ENCODE results near the gene OSBPL10. TPM values are rescaled to one million over a fixed set of nuclear protein-coding genes. Genes with fewer than 3 reads are reported as not detected.

Gene OSBPL10
- total RNA-seq, 4 donors from 2014 or later, result 30.0 to 49.7 (median 43.7) TPM

DNA sequence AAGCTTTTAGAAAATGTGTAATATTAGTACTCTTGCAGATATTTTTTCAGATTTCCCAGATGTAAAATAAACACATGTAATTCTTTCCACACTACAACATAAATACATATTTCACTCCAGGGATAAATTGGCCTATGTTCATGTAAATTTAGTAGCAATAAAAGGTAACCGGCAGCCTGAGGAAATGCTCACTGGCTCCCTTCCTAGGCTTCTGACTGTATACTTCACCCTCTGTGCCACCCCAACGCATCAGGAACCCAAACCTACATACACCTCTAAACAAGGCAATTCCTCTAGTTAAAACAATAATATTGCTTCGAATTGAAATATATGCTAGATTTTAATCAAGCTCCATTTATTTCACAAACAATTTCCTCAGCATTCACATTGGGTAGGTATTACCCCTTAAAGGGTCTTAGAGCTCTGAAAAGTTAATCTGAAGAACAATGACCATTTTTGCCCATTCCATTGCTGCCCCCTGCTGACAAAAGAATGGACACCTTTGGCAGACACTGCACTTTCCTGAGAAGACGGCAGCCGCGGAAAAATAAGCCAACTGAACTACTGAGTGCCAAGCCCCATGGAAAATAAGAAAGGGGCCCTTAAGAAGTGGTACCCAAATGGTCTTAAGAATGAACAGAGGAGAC is 212.5 kb downstream of the OSBPL10 start:
- no peak overlapping the region for H3K27ac ChIP-seq
- H3K4me1 ChIP-seq, result no peaks in the 10 kb centered on the region
- no peaks in the 10 kb centered on the region for H3K36me3 ChIP-seq
- no peak for TF ChIP-seq POLR2A (IDR thresholded peaks at IDR 0.05)
- TF ChIP-seq, protein P1, sequence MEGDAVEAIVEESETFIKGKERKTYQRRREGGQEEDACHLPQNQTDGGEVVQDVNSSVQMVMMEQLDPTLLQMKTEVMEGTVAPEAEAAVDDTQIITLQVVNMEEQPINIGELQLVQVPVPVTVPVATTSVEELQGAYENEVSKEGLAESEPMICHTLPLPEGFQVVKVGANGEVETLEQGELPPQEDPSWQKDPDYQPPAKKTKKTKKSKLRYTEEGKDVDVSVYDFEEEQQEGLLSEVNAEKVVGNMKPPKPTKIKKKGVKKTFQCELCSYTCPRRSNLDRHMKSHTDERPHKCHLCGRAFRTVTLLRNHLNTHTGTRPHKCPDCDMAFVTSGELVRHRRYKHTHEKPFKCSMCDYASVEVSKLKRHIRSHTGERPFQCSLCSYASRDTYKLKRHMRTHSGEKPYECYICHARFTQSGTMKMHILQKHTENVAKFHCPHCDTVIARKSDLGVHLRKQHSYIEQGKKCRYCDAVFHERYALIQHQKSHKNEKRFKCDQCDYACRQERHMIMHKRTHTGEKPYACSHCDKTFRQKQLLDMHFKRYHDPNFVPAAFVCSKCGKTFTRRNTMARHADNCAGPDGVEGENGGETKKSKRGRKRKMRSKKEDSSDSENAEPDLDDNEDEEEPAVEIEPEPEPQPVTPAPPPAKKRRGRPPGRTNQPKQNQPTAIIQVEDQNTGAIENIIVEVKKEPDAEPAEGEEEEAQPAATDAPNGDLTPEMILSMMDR (IDR thresholded peaks at IDR 0.05), result peak; percentile 59 to 61 (median 60)
- H3K9me3 ChIP-seq, result no peaks in the 10 kb centered on the region
- intact Hi-C loops (cut with DNase I; ENCODE audit: low total_unique reads), result no loop called here
- no peak overlapping the region for H3K4me3 ChIP-seq
- no peaks in the 10 kb centered on the region for H3K27me3 ChIP-seq
- peak; percentile 54 to 56 for DNase-seq

GRCh38 chr3:31767920-31768319 is 213.1 kb downstream of the OSBPL10 start:
- no peaks in the 10 kb centered on the region for H3K27me3 ChIP-seq
- H3K4me3 ChIP-seq, result no peak overlapping the region
- no peak for DNase-seq
- no peaks in the 10 kb centered on the region for H3K9me3 ChIP-seq
- TF ChIP-seq, protein P1 (IDR thresholded peaks at IDR 0.05), result no peak
- no peak for TF ChIP-seq POLR2A (IDR thresholded peaks at IDR 0.05)
- no peaks in the 10 kb centered on the region for H3K36me3 ChIP-seq
- no peak overlapping the region for H3K27ac ChIP-seq
- intact Hi-C loops (cut with DNase I; ENCODE audit: low total_unique reads), result no loop called here
- H3K4me1 ChIP-seq, result no peaks in the 10 kb centered on the region

DNA sequence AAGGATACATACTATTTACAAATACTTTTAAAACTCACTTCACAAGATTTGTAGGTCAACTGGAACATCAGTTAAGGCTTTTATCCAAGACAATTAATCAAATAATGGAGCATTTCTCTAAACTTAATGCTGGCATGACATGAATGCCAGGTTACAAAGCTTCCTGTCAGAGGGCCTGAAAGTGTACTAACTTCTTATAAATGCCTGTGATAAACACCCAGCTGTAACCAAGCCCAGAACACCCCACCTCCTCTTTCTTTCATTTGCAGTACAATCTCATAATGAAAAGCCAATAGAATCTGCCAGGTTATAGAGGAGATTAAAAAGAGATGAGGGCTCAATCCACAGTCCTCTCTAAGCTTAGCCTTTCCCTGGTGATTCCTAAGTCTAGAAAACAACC is 214.4 kb downstream of the OSBPL10 start:
- TF ChIP-seq, protein P1 (IDR thresholded peaks at IDR 0.05), result no peak
- TF ChIP-seq POLR2A (IDR thresholded peaks at IDR 0.05), result no peak

GRCh38 chr3:31765871-31766270 is 215.2 kb downstream of the OSBPL10 start:
- no peak for DNase-seq
- Histone ChIP-seq H3K27me3 (no peaks in the 10 kb centered on the region), H3K4me3 (no peak overlapping the region), H3K4me1 (no peaks in the 10 kb centered on the region), H3K9me3 (no peaks in the 10 kb centered on the region), H3K27ac (no peak overlapping the region), H3K36me3 (no peaks in the 10 kb centered on the region)
- intact Hi-C loops (cut with DNase I; ENCODE audit: low total_unique reads), result no loop called here
- TF ChIP-seq, protein P1 (IDR thresholded peaks at IDR 0.05), result no peak
- no peak for TF ChIP-seq POLR2A (IDR thresholded peaks at IDR 0.05)

More for the DNA sequence above, 214.4 kb downstream of the OSBPL10 start:
- Histone ChIP-seq H3K4me3 (no peak overlapping the region), H3K36me3 (no peaks in the 10 kb centered on the region), H3K27ac (no peak overlapping the region), H3K27me3 (no peaks in the 10 kb centered on the region), H3K9me3 (no peaks in the 10 kb centered on the region), H3K4me1 (no peaks in the 10 kb centered on the region)
- intact Hi-C loops (cut with DNase I; ENCODE audit: low total_unique reads), result no loop called here
- no peak for DNase-seq

DNA sequence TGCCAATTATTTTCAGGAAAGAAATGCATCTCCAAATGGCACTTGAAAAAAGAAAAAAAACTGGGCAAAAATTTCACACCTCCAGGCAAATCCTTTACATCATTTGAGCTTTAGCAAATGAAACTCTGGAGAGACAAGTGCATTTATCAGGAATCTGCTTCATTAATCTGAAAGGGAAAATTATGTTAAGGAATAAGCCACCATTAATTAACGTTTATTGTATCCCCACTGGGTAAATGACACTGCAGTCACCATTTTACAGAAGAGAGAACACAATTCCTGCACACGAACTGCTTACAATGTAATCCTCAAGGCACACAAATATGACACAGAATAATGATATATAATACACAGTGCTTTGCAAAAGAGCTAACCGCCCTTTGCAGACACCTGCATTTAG is 217.3 kb downstream of the OSBPL10 start:
- no peak for TF ChIP-seq POLR2A (IDR thresholded peaks at IDR 0.05)
- TF ChIP-seq, protein P1 (IDR thresholded peaks at IDR 0.05), result no peak
- DNase-seq, result no peak
- Histone ChIP-seq H3K4me3 (no peak overlapping the region), H3K27me3 (no peaks in the 10 kb centered on the region), H3K36me3 (no peaks in the 10 kb centered on the region), H3K27ac (no peak overlapping the region), H3K4me1 (no peaks in the 10 kb centered on the region), H3K9me3 (no peaks in the 10 kb centered on the region)
- intact Hi-C loops (cut with DNase I; ENCODE audit: low total_unique reads), result no loop called here
